HG02870 (cell line): ENCODE measurements around the gene FOXN1.
"Not testable (repeated sequence)": the region's sequence is repeated elsewhere in the genome, so short reads cannot be mapped to it uniquely, and the experiment has no call there.

Experiments
- ATAC-seq: cut with Tn5 transposase; IDR thresholded peaks from one replicate; pipeline ENCODE4 v1.9.1; 2021; ENCODE audit warnings: mild to moderate bottlenecking, moderate library complexity; ENCODE audit not compliant: unreplicated experiment

The FOXN1 gene

GRCh38 chr17:28505986-28506665 is at the start of gene FOXN1:
Gene FOXN1 (plus strand): TSS chr17:28506348. CDS start chr17:28523970, 17,622 bp downstream.
- ATAC-seq, result no peak

GRCh38 chr17:28457890-28458289 is 48.3 kb upstream of the FOXN1 start:
- ATAC-seq, result no peak

- ATAC-seq, result not testable (repeated sequence)
Observed at GRCh38 chr17:28458881-28459280, 47.3 kb upstream of the FOXN1 start.

GRCh38 chr17:28460901-28461300 is 45.2 kb upstream of the FOXN1 start:
- ATAC-seq, result no peak

GRCh38 chr17:28466001-28466400 is 40.1 kb upstream of the FOXN1 start:
- ATAC-seq, result no peak

GRCh38 chr17:28466521-28467048 is 39.6 kb upstream of the FOXN1 start:
- ATAC-seq, result no peak

GRCh38 chr17:28467456-28468025 is 38.6 kb upstream of the FOXN1 start:
- no peak for ATAC-seq

- ATAC-seq, result not testable (repeated sequence)
Observed at GRCh38 chr17:28468033-28468735, 38.0 kb upstream of the FOXN1 start.

- ATAC-seq, result peak; percentile 82
Observed at GRCh38 chr17:28468781-28469180, 37.4 kb upstream of the FOXN1 start.

GRCh38 chr17:28469376-28469775 is 36.8 kb upstream of the FOXN1 start:
- ATAC-seq, result no peak

- ATAC-seq, result no peak
Observed at GRCh38 chr17:28470266-28470913, 35.8 kb upstream of the FOXN1 start.

- no peak for ATAC-seq
Observed at GRCh38 chr17:28470914-28471366, 35.2 kb upstream of the FOXN1 start.

GRCh38 chr17:28471531-28472342 is 34.4 kb upstream of the FOXN1 start:
- ATAC-seq, result no peak

GRCh38 chr17:28472871-28473497 is 33.2 kb upstream of the FOXN1 start:
- ATAC-seq, result no peak

- no peak for ATAC-seq
Observed at GRCh38 chr17:28473542-28473941, 32.6 kb upstream of the FOXN1 start, which contains the start of gene SLC13A2. Gene SLC13A2 (plus strand): TSS chr17:28473644. CDS start chr17:28473713, 69 bp downstream.

- ATAC-seq, result no peak
Observed at GRCh38 chr17:28474111-28474531, 32.0 kb upstream of the FOXN1 start.

- no peak for ATAC-seq
Observed at GRCh38 chr17:28475151-28475900, 30.8 kb upstream of the FOXN1 start.

- ATAC-seq, result no peak
Observed at GRCh38 chr17:28476076-28476865, 29.9 kb upstream of the FOXN1 start.
